GM12878 (cell line): ENCODE measurements around the gene TERB2. TPM values are rescaled to one million over a fixed set of nuclear protein-coding genes. Genes with fewer than 3 reads are reported as not detected.

Experiments
- ATAC-seq: fragments of 200-7000 bp; cut with Tn5 transposase; 3 replicates; pipeline ENCODE4 v1.9.1; 2020; ENCODE audit warnings: mild to moderate bottlenecking, moderate library complexity
- BruUV-seq: library from RNA; stranded (reverse); fragments of 400-500 nt; replicated peaks from 2 replicates; lab custom pipeline; 2021; lab: Mats Ljungman, UMichigan
- CTCF ChIA-PET: fragments of 300-600 bp; sonication (Branson Sonifier 250); formaldehyde crosslinking; extraction: SDS; loops from one replicate; lab custom pipeline; 2021; ENCODE audit warnings: inconsistent platforms; lab: Yijun Ruan, JAX
- POLR2A ChIA-PET: fragments of 350-600 bp; formaldehyde crosslinking; extraction: SDS; loops from one replicate; lab custom pipeline; 2021; ENCODE audit warnings: inconsistent platforms; lab: Charles Lee
- RAD21 ChIA-PET: fragments of 300-600 bp; sonication (Branson Sonifier 250); formaldehyde crosslinking; loops from one replicate; lab custom pipeline; 2023; ENCODE audit warnings: antibody characterized with exemption; ENCODE audit not compliant: unreplicated experiment; lab: Charles Lee
- SMC1A ChIA-PET: fragments of 300-600 bp; sonication (Branson Sonifier 250); formaldehyde crosslinking; loops from one replicate; lab custom pipeline; 2023; ENCODE audit not compliant: unreplicated experiment, uncharacterized antibody; lab: Charles Lee
- DNase-seq: peaks from one replicate; pipeline ENCODE4 v3.0.0-alpha.2; 2011; ENCODE audit warnings: low read depth, low spot score
- FAIRE-seq: peaks from 3 replicates; lab custom pipeline; 2011; peaks lifted over from hg19 to GRCh38; lab: Jason Lieb, UNC
- H2AFZ ChIP-seq: 2 replicates; pipeline ENCODE4 v1.6.0; 2011; ENCODE audit warnings: low read depth, low read length, control low read depth; ENCODE audit not compliant: control insufficient read depth
- H3K27ac ChIP-seq: 2 replicates; pipeline ENCODE4 v1.5.1; 2011; ENCODE audit warnings: control low read depth; ENCODE audit not compliant: control insufficient read depth, insufficient read depth
- H3K27me3 ChIP-seq, 2 experiments: replicated peaks in 1 of 2; 2 replicates each; pipeline versions ENCODE4 v1.6.0 to v1.6.1; 2011; ENCODE audit warnings: low read length in 1 of 2; ENCODE audit not compliant: control insufficient read depth in 2 of 2, insufficient read depth in 2 of 2
- H3K36me3 ChIP-seq, 2 experiments: 2 replicates each; pipeline ENCODE4 v1.5.1; 2011; ENCODE audit warnings: low read length in 1 of 2; ENCODE audit not compliant: control insufficient read depth in 2 of 2, insufficient read depth in 2 of 2
- H3K4me1 ChIP-seq: 2 replicates; pipeline ENCODE4 v1.6.1; 2011; ENCODE audit warnings: mild to moderate bottlenecking, low read length, moderate library complexity, mixed read lengths; ENCODE audit not compliant: control insufficient read depth, insufficient read depth
- H3K4me2 ChIP-seq: 2 replicates; pipeline ENCODE4 v1.6.0; 2011; ENCODE audit warnings: control low read depth; ENCODE audit not compliant: control insufficient read depth, insufficient read depth
- H3K4me3 ChIP-seq: fragments of 200-600 bp; sonication (generic); 2 replicates; pipeline ENCODE4 v1.5.1; 2016
- H3K79me2 ChIP-seq: 2 replicates; pipeline ENCODE4 v1.6.0; 2011; ENCODE audit warnings: low read length; ENCODE audit not compliant: control insufficient read depth, insufficient read depth
- H3K9ac ChIP-seq: 2 replicates; pipeline ENCODE4 v1.8.0; 2011; ENCODE audit warnings: low read length, control low read depth, mixed read lengths; ENCODE audit not compliant: control insufficient read depth, insufficient read depth
- H3K9me3 ChIP-seq: replicated peaks from 3 replicates; pipeline ENCODE4 v1.5.1; 2011; ENCODE audit warnings: mild to moderate bottlenecking, low read length; ENCODE audit not compliant: control insufficient read depth, insufficient read depth
- H4K20me1 ChIP-seq: 2 replicates; pipeline ENCODE4 v1.6.0; 2011; ENCODE audit not compliant: control insufficient read depth, insufficient read depth
- BCL11A ChIP-seq: IDR thresholded peaks from 2 replicates; pipeline ENCODE4 v1.6.1; 2011; ENCODE audit warnings: low read depth, low read length
- BHLHE40 ChIP-seq, 2 experiments: fragments of 450-650 bp in 1 of 2; IDR thresholded peaks; 2 replicates each; pipeline ENCODE4 v1.6.1; 2011 to 2017; ENCODE audit warnings: low read depth in 2 of 2, borderline replicate concordance in 1 of 2, improper control_type of control experiment in 1 of 2, low read length in 1 of 2, mild to moderate bottlenecking in 1 of 2
- CEBPB ChIP-seq, 2 experiments: fragments of 150-350 bp in 1 of 2; IDR thresholded peaks; 2 replicates each; pipeline ENCODE4 v1.6.1; 2012 to 2014; ENCODE audit warnings: low read depth in 2 of 2, low read length in 2 of 2, borderline replicate concordance in 1 of 2, inconsistent platforms in 1 of 2
- FOS ChIP-seq: IDR thresholded peaks from 3 replicates; pipeline ENCODE4 v1.6.1; 2011; ENCODE audit warnings: borderline replicate concordance; ENCODE audit not compliant: insufficient read length; ENCODE audit errors: extremely low read depth
- NBN ChIP-seq: fragments of 450-650 bp; IDR thresholded peaks from 2 replicates; pipeline ENCODE4 v1.6.1; 2016
- SRF ChIP-seq, 2 experiments: IDR thresholded peaks; 2 replicates each; pipeline ENCODE4 v1.6.1; 2011; ENCODE audit warnings: low read depth in 2 of 2, low read length in 2 of 2, mild to moderate bottlenecking in 1 of 2, moderate library complexity in 1 of 2
- STAT1 ChIP-seq: fragments of 450-650 bp; conservative IDR thresholded peaks from 2 replicates; pipeline ENCODE4 v1.6.1; 2014; ENCODE audit warnings: antibody characterized with exemption, mild to moderate bottlenecking
- STAT3 ChIP-seq: IDR thresholded peaks from 2 replicates; pipeline ENCODE4 v1.6.1; 2011; ENCODE audit warnings: low read depth, low read length, improper control_type of control experiment
- YBX1 ChIP-seq: fragments of 450-650 bp; IDR thresholded peaks from 2 replicates; pipeline ENCODE4 v1.6.1; 2016; ENCODE audit warnings: antibody characterized with exemption
- ZBTB4 ChIP-seq: fragments of 450-650 bp; formaldehyde crosslinking; IDR thresholded peaks from 2 replicates; pipeline ENCODE4 v1.4.0; 2022; ENCODE audit warnings: mild to moderate bottlenecking, moderate library complexity
- WGBS: methylation state at CpG from one replicate; pipeline ENCODE4 v1.1.6; 2016; ENCODE audit warnings: low lambda C conversion rate; ENCODE audit not compliant: insufficient replicate concordance, insufficient coverage; ENCODE audit errors: missing lambda C conversion rate; 5-methylcytosine and 5-hydroxymethylcytosine counted together
- in situ Hi-C: fragments of 300-500 bp; cut with MboI; formaldehyde crosslinking; loops from 9 replicates; pipeline ENCODE4 v1.14.3; 2018; ENCODE audit warnings: mixed read lengths
- intact Hi-C: fragments of 100-400 bp; cut with micrococcal nuclease; formaldehyde crosslinking; loops from one replicate; pipeline ENCODE4 v1.14.2; 2022; ENCODE audit not compliant: unreplicated experiment
- polyA plus RNA-seq, 11 experiments: library from polyadenylated mRNA; depleted of rRNA in 4 of 11; unstranded in 6 of 11; stranded (reverse) in 5 of 11; fragments of >200 nt; fragmentation: Nextera tagmentation in 4 of 11; fragmentation: Illumina TruSeq in 1 of 11; extraction: Ambion mirVana in 4 of 11; extraction: Trizol in 1 of 11; gene quantifications; 1 replicate in 1 of 11; 2 replicates in 10 of 11; pipeline versions ENCODE4 v1.2.1 to v1.2.3, GENCODE V29; 2011 to 2016; ENCODE audit warnings: inconsistent platforms in 2 of 11, missing spikeins in 2 of 11, low read depth in 1 of 11
- total RNA-seq, 4 experiments: library from RNA; depleted of rRNA in 3 of 4; stranded (reverse); fragments of >200 nt in 3 of 4; fragmentation: Illumina TruSeq in 1 of 4; extraction: Trizol in 1 of 4; gene quantifications; 2 replicates each; pipeline versions ENCODE4 v1.2.1 to v1.2.3, GENCODE V29; 2013 to 2021
- TF ChIP-seq, protein P1 (sequence below): fragments of 450-650 bp; IDR thresholded peaks from 2 replicates; pipeline ENCODE4 v1.6.1; 2017; ENCODE audit warnings: mild to moderate bottlenecking, moderate library complexity
- TF ChIP-seq, protein P2 (sequence below): fragments of 450-650 bp; formaldehyde crosslinking; IDR thresholded peaks from 2 replicates; pipeline ENCODE4 v1.5.0; 2022; ENCODE audit warnings: mild to moderate bottlenecking, missing genetic modification characterization

TERB2 gene
- total and polyA plus RNA-seq, 10 of the 15 experiments (the other 5 are each of a cell fraction or from before 2014, with no cell fraction given), result not detected

- TF ChIP-seq, protein P1, sequence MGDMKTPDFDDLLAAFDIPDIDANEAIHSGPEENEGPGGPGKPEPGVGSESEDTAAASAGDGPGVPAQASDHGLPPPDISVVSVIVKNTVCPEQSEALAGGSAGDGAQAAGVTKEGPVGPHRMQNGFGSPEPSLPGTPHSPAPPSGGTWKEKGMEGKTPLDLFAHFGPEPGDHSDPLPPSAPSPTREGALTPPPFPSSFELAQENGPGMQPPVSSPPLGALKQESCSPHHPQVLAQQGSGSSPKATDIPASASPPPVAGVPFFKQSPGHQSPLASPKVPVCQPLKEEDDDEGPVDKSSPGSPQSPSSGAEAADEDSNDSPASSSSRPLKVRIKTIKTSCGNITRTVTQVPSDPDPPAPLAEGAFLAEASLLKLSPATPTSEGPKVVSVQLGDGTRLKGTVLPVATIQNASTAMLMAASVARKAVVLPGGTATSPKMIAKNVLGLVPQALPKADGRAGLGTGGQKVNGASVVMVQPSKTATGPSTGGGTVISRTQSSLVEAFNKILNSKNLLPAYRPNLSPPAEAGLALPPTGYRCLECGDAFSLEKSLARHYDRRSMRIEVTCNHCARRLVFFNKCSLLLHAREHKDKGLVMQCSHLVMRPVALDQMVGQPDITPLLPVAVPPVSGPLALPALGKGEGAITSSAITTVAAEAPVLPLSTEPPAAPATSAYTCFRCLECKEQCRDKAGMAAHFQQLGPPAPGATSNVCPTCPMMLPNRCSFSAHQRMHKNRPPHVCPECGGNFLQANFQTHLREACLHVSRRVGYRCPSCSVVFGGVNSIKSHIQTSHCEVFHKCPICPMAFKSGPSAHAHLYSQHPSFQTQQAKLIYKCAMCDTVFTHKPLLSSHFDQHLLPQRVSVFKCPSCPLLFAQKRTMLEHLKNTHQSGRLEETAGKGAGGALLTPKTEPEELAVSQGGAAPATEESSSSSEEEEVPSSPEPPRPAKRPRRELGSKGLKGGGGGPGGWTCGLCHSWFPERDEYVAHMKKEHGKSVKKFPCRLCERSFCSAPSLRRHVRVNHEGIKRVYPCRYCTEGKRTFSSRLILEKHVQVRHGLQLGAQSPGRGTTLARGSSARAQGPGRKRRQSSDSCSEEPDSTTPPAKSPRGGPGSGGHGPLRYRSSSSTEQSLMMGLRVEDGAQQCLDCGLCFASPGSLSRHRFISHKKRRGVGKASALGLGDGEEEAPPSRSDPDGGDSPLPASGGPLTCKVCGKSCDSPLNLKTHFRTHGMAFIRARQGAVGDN, result no peak
- TF ChIP-seq CEBPB (IDR thresholded peaks at IDR 0.05; ENCODE audit: borderline replicate concordance in 1 of 2, low read depth in 2 of 2, low read length in 2 of 2), result no peak
- no peak for TF ChIP-seq BCL11A
- TF ChIP-seq NBN, result no peak
- TF ChIP-seq SRF (IDR thresholded peaks at IDR 0.05; ENCODE audit: low read depth in 2 of 2, low read length in 2 of 2), result no peak
These were observed 12.0 kb downstream of the TERB2 start (continued) for GRCh38 chr15:44968475-44968874.

DNA sequence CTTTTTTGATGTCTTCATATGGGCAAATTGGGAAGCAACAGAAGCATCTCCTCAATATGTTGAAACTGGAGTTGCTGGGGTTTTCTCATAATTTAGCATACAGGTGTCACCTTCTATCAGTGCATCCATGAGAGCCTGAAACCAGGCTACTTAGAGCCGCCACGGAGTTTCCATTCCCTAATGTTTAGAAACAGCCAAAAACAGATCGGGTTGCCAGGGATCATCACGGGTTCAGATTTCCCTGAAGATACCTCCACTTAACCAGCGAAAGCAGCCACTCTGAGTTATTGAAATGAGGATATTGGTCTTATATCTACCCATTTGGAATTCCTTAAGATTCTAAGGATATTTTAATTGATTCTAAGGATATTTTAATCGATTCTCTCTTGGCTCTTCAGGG, 14.5 kb downstream of the TERB2 start:
- no peak overlapping the region for H3K9ac ChIP-seq
- WGBS, result 55% methylated on average over 6 of the region's 6 CpGs
- no peak overlapping the region for H3K4me3 ChIP-seq
- H3K36me3 ChIP-seq, result no peaks in the 10 kb centered on the region
- CTCF ChIA-PET, result interaction anchor here (1.9 to 5.4 kb wide), 3 partner anchors 66 to 148 kb away, joined by 6 to 54 read pairs (median 16); no protein-coding TSS in a partner anchor
- BruUV-seq, result no TSS peak
- H3K27ac ChIP-seq, result no peak overlapping the region
- POLR2A ChIA-PET, result interaction anchor here (0.7 kb wide), 1 partner anchor 227 kb away, joined by 3 read pairs; no protein-coding TSS in a partner anchor
- no peak overlapping the region for H3K4me2 ChIP-seq
- no peaks in the 10 kb centered on the region for H3K27me3 ChIP-seq
- H3K4me1 ChIP-seq, result no peaks in the 10 kb centered on the region
- RAD21 ChIA-PET, result no interaction called here
- no peak for ATAC-seq
- H3K79me2 ChIP-seq, result no peaks in the 10 kb centered on the region
- no peak for FAIRE-seq
- H2AFZ ChIP-seq, result no peak overlapping the region
- DNase-seq, result no peak
- SMC1A ChIA-PET, result interaction anchor here (0.9 to 1.7 kb wide), 2 partner anchors 66 to 147 kb away, joined by 3 to 7 read pairs; no protein-coding TSS in a partner anchor
- no peaks in the 10 kb centered on the region for H3K9me3 ChIP-seq
- no peaks in the 10 kb centered on the region for H4K20me1 ChIP-seq
- intact Hi-C loops, result loop anchor here (10.0 kb wide), 1 partner anchor 154 kb away; the partner anchor contains the start of genes DUOX1 and DUOXA1
- in situ Hi-C loops, result no loop called here
- TF ChIP-seq YBX1 (no peak), STAT1 (no peak), BHLHE40 (IDR thresholded peaks at IDR 0.05; ENCODE audit: borderline replicate concordance in 1 of 2, low read depth in 2 of 2, low read length in 1 of 2) (no peak), FOS (no peak), STAT3 (no peak), ZBTB4 (CRISPR knock-in tag) (no peak)
- TF ChIP-seq, protein P2, sequence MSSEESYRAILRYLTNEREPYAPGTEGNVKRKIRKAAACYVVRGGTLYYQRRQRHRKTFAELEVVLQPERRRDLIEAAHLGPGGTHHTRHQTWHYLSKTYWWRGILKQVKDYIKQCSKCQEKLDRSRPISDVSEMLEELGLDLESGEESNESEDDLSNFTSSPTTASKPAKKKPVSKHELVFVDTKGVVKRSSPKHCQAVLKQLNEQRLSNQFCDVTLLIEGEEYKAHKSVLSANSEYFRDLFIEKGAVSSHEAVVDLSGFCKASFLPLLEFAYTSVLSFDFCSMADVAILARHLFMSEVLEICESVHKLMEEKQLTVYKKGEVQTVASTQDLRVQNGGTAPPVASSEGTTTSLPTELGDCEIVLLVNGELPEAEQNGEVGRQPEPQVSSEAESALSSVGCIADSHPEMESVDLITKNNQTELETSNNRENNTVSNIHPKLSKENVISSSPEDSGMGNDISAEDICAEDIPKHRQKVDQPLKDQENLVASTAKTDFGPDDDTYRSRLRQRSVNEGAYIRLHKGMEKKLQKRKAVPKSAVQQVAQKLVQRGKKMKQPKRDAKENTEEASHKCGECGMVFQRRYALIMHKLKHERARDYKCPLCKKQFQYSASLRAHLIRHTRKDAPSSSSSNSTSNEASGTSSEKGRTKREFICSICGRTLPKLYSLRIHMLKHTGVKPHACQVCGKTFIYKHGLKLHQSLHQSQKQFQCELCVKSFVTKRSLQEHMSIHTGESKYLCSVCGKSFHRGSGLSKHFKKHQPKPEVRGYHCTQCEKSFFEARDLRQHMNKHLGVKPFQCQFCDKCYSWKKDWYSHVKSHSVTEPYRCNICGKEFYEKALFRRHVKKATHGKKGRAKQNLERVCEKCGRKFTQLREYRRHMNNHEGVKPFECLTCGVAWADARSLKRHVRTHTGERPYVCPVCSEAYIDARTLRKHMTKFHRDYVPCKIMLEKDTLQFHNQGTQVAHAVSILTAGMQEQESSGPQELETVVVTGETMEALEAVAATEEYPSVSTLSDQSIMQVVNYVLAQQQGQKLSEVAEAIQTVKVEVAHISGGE (CRISPR knock-in tag), result no peak
